ENCODE results near the gene CBX7.
A peak's percentile ranks its signal among the peaks of the same experiment; 100 is the strongest.
"Not testable (repeated sequence)": the region's sequence is repeated elsewhere in the genome, so short reads cannot be mapped to it uniquely, and the experiment has no call there.

CBX7 gene

DNA sequence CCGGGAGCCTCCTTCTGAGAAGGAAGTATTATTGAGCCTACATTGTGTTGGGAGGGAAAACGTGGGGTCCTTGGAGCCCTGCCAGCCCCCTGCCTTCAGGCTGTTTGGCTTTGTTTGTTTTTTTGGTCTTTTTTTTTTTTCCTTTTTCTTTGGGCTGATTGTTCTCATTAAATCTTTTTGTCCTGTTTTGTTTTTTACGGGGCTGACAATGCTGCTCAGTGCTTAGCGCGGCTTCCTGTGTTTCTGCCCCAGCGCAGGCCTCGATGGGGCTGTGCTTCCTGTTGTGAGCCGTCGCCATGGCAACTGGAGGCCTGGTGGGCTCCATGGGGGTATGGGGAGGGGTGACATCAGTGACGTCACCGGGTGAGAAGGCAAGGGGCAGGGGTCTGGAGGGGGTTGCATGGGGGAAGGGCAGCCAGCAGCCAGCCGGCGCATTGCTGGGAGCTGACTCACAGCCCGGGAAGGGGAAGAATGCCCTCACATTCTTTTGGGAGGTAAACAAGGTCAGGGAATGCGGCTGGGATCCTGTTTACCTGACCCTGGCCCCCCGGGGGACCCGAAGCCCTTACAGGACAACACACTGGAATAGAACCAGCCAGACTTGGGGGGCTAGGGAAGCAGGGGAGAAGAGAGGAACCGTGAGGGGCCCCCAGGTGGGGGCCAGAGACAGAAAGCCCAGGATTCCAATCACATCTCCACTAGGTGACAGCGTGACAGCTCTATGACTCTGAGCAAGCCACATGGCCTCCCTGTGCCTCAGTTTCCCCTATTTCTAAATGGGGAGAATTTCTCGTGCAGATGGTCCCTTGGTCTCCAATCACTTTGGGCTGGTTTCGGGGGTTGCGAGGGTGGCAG lies 22.2 kb upstream of the CBX7 start:
- peak; percentile 59 to 62 for DNase-seq (ENCODE audit: low read depth in 2 of 2)

DNA sequence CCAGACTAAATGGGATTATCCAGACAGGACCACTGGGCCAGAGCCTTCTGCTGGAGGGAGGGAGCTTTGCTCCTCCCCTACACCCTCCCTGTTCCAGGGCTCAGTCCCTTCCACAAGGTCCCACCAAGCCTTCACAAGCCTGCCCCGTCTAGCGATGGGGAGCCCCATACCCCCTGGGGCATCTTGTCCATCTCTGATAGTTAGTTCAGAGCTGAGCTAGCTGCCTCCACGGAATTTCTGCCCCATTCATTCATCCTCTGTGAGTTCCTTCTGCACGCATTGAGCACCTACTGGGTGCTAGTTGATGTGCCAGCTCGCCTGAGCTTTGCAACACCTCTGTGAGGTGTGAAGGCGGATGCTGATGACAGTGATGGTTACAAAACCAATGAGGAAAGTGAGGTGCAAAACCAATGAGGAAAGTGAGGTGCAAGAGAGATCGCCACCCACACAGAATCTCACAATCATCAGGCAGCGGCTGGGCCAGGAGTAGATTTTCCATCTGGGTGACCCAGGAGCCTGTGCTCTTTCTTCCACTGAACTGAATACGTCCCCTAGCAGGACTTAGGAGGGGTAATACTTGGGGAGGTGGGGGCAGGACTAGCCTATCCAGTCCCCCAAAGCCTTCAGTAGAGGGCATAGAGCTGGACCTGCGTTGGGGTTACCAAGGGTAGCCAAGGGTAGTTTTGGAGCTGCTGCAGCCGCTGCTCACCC lies 21.5 kb upstream of the CBX7 start:
- DNase-seq (ENCODE audit: low read depth in 2 of 2): peak in 1 of 2 donors; percentile 27

DNA sequence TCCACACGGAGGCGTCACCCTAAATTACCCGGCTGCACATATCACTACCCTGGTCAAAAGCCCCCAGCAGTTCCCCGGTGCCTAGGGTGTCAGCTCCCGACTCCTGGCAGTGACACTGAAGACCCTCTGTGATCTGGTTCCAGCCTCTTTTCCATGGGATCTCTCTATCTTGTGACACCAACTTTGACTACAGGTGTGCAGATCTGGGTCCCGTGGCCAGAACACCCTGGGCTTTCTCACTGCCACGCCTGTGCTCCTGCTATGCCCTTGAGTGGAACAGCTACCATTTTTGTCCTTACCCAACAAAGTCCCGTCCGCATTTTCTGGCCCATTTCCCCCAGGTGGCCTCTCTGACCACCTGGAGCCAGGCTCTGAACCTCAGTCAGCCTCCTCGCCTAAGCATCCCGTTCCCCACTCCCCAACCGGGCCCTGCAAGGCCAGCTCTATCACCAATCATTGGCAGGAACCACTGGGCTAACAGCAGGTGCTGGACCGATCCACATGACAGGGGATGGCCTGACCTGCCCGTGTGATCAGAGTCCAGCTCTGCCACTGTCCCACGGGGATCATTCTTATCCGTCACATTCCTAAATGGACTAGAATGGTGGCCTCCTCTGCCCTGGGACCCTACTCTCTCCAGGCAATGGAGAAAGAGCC lies 20.7 kb upstream of the CBX7 start:
- no peak for DNase-seq (ENCODE audit: low read depth in 2 of 2)

DNA sequence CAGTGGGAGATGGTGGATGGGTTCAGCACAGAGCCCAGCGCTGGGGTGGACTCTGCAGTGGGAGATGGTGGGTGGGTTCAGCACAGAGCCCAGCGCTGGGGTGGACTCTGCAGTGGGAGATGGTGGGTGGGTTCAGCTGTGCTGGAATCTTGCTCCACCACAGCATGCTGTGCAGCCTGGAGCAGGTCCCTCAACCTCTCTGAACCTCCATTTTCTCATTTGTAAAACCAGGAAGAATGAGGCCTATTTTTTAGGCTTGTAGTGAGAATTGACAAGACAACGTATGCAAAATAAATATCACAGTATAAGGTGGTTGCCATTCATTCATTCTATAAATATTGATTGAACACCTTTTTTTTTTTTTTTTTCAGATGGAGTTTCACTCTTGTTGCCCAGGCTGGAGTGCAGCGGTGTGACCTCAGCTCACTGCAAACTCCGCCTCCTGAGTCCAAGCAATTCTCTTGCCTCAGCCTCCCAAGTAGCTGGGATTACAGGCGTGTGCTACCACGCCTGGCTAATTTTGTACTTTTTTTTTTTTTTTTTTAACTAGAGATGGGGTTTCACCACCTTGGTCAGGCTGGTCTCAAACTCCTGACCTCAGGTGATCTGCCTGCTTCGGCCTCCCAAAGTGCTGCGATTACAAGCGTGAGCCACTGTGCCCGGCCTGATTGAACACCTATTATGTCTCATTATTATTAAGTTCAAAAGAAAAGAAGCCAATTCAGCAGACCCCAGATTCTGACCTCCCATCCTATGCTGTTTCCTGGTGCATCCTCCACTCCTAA lies 20.0 kb upstream of the CBX7 start:
- not testable (repeated sequence) for DNase-seq (ENCODE audit: low read depth in 2 of 2)

DNA sequence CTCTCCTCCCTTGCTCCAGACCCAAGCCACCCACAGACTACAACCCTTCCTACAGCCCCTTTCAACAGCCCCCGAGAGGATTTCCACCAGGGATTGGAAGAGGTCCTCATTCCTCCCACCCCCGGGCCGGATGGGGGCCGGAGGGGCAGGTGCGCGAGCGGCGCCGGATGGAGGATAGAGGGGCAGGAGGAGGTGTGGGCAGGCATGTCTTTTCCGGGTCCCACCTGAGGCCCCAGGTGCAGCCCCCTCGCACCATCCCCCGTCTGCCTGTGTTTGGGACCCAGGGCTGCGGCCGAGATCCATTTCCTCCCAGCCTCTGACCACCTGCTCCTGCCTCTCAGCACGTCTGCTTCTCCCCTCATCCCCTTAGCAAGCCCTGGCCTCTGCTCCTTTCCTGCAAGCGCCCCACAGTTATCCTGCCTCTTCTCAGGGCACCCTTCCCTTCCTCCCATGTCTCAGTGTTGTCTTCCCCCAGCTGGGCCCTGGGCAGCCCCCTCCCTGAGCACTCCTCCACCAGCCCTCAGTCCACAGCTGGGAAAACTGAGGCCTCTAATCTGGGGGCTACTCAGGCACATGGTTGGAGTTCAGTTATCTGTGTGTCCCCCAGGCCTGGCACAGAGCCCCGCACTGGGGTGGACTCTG lies 19.3 kb upstream of the CBX7 start:
- DNase-seq (ENCODE audit: low read depth in 2 of 2): no peak

DNA sequence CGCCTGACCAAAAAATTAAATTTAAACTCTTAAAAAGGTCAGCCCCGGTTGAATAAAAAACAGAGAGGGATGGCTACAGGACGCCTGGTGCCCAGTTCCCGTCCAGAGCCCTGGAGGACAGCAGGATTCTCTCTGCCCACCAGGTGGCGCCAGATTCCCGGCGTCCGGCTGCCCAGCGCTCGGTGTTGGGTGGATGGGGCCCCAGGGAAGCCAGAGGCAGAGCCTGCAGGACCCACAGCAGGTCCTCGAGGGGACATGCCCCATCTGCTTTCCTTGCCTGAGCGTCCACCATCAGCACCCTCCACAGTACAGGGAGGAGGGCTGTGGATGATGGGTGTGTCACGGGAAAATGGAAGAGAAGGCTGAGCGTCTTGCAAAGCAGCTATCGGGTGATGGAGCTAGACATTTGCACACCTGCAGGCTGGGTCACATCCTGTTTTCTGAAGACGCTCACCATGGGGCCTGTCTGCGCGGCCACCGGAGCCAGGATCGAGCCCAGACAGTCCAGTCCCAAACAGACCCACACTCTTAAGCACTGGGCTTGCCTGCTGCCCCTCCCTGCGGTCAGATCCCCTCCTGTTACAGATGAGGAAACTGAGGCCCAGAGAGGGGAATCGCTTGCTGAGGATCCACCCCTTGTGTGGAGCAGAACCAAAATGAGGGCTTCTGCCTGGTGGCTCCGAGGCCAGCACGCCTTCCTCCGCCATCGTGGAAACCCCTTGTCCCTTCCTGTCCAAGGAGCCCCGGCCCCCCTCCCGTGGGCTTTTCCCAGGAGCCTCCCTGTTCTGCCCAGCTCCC lies 18.5 kb upstream of the CBX7 start:
- peak; percentile 69 to 77 for DNase-seq (ENCODE audit: low read depth in 2 of 2)

DNA sequence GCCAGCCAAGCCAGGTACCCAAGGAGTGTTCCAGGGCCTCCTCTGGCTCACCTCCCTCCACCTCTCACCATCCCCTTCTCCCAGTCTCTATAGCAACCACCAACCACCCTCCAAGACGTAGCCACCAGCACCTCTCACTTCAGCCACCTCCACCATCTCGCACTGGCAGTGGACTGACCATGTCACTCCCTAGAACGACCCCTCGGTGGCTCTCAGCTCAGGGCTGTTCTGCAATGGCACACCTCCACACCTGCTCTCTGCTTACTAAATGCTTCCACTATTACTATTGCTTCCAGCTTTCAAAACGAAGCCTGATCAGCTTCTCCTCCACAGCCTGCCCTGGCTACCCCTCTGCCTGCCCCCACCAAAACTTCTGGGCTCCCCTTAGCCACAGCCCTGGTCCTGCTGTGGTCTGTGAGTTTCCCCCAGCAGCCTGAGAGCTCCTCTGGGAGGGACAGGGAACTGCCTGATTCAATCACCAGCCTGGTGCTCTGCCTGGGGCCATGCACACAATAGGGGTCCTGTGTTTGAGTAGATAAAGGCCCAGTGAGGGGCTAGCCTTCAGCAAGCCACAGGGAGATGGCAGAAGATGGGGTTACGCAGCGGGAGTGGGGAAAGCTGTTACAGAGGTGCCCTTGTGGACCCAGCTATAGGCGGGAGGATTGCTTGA lies 17.5 kb upstream of the CBX7 start:
- no peak for DNase-seq (ENCODE audit: low read depth in 2 of 2)

DNA sequence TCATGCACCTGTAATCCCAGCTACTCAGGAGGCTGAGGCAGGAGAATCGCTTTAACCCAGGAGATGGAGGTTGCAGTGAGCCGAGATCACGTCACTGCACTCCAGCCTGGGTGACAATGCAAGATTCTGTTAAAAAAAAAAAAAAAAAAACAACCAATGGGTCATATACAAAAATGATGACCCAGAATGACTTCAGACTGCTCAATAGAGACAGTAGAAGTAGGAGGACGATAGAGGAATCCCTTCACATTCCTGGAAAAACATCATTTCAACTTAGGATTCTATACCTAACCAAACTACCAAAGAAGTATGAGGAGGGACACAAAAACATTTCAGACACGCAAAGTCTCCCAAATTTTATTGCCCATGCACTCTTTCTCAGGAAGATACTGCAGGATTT lies 14.1 kb upstream of the CBX7 start:
- no peak for DNase-seq (ENCODE audit: low read depth in 2 of 2)

DNA sequence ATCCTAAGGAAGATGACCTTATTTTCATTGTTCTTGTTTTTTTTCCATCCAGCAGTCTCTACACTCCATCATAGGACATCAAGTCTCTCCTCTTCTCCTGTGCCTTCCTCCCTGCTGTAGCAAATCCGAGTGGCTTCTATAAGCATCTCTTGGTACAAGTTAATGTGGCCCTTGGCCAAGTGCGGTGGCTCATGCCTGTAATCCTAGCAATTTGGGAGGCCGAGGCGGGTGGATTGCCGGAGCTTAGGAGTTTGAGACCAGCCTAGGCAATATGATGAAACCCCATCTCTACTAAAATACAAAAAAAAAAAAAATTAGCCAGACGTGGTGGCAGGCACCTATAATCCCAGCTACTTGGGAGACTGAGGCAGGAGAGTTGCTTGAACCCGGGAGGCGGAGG lies 3.6 kb upstream of the CBX7 start:
- not testable (repeated sequence) for DNase-seq (ENCODE audit: low read depth in 2 of 2)

DNA sequence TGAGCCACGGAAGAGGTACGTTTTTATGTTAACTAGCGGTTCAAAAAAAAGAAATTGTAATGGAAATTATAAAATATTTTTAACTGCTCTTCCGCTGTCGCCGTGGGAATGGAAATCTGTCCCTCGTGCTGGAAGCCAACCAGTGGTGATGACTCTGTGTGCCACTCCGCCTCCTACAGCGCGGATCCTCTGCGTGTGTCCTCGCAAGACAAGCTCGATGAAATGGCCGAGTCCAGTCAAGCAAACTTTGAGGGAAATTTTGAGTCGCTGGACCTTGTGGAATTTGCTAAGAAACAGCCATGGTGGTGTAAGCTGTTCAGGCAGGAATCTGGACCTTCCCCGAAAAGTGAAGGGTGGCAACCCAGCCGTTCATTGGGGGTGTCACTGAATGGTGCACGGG lies 2.9 kb upstream of the CBX7 start:
- DNase-seq (ENCODE audit: low read depth in 2 of 2): no peak

DNA sequence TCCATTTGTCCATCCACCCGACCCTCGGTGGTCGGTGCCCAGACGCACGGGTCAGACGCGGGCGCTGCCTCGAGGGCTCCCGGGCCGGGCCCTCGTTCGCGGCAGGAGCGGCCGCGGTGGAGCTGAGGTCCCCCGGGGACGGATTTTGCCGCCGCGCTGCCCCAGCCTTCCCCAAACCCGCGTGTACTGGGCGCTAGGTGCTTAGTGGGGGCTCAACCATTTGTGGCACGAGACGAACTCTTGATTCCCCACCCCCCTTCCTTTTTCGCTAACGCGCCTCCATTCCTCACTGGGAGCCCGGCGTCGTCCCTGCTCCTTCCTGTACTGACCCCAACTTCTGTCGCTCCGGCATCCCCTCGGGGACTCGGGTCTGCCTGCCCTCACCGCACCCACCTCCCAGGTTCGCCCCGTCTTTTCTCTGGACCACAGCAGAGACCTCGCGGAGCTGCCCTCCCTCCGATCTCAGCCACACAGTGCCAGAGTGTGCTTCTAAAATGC lies 789 bp upstream of the CBX7 start:
- DNase-seq (ENCODE audit: low read depth in 2 of 2): no peak

DNA sequence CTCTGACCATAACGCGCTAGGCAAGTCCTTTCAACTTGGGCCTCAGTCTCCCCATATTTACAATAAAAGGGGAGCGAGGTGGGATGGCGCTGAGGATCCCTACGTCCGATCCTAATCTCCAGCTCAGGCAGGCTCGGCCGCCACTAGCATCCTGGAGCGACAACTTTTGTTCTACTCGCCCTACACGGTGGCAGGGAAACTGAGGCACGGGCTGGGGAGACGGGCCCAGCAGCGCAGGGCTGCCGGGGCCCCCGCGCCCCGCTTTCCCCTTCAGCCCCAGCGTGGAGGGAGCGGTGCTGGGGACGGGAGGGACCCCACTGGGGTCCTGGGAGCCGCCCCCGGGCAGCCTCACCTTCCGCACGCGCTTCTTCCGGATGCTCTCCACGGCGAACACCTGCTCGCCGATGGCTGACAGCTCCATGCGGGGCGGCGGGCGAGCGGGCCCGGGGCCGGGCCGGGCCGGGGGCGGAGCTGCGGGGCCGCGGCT lies 413 bp downstream of the CBX7 start:
- no peak for DNase-seq (ENCODE audit: low read depth in 2 of 2)

DNA sequence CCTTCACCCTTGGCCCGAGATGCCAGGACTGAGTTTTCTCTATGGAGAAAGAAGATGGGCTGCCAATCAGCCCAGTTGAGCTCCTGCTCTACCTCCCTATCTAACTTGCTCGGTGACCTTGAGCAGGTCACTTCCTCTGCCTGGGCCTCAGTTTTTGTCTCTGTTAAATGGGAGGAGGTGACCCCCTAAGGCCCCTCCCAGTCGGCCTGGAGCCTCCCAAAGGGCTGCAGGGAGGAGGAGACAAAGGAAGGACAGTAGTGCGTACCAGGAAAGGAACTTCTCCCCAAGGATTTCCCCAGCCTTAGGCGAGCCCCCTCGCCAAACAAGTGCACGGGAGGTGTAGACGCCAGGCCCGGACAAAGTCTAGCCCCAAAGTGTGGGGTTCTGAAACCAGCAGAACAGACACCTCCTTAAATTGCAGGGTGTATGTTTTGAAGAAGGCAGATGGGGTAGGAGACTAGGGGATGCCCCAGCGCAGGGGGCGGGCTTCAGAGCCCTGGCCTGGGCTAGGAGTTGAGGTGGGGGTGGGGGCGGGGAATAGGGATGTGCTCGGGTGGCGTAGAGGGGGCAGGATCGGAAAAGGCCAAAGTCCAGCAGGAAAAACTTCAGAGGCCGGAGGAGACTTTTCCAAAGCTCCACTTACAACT lies 1.0 kb downstream of the CBX7 start:
- DNase-seq (ENCODE audit: low read depth in 2 of 2): no peak

DNA sequence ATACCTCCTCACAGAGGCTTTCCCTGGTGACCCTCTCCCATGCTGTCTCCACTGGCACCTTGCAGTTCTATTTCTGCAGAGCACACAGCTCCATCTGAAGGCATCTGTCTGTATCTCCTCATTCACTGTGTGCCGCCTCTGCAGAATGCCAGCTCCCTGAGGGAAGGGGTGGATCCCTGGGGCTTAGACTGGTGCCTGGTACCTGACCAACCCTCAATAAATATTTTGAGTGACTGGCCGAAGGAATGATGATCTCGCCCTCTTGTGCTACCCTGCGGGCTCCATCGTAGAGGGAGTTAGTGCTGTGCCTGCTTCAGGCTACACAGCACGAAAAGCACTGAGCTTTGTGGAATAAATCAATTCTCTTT lies 1.6 kb downstream of the CBX7 start:
- no peak for DNase-seq (ENCODE audit: low read depth in 2 of 2)

DNA sequence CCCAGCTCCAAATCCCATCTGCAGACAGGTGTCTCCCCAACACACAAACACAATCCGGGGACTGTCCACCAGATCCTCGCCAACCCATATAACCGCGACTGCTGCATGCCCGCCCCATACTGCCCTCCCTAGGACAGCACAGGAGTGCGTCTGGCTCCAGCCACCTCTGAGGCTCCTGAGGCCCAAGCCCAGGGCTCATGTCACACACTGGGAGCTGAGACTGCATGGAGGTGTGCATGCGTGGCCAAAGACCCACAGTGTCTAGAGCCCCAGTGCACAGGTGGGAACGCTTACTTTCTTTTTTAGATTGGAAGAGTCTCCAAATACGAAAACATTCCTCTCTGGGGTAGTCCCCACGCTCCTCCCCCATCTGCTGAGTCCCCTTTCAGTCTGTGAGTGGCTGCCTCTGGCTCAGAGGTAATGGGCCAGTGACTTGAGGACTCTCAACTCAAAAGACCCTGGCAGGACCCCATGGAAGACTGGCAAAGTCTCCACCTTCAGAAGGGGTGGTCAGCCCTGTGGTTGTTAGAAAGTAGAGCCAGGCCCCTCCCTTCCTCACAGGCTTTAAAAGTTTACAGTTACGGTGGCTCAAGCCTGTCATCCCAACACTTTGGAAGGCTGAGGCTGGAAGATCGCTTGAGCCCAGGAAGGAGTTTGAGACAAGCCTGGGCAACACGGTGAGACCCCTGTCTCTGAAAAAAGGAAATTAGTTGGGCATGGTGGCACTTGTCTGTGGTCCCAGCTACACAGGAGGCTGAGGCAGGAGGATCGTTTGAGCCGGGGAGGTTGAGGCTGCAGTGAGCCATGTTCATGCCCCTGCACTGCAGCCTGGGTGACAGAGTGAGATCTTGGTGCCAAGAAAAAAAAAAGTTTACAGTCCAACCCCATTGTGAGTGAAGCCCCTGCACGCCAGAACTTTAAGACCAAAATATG lies 2.3 kb downstream of the CBX7 start:
- no peak for DNase-seq (ENCODE audit: low read depth in 2 of 2)

DNA sequence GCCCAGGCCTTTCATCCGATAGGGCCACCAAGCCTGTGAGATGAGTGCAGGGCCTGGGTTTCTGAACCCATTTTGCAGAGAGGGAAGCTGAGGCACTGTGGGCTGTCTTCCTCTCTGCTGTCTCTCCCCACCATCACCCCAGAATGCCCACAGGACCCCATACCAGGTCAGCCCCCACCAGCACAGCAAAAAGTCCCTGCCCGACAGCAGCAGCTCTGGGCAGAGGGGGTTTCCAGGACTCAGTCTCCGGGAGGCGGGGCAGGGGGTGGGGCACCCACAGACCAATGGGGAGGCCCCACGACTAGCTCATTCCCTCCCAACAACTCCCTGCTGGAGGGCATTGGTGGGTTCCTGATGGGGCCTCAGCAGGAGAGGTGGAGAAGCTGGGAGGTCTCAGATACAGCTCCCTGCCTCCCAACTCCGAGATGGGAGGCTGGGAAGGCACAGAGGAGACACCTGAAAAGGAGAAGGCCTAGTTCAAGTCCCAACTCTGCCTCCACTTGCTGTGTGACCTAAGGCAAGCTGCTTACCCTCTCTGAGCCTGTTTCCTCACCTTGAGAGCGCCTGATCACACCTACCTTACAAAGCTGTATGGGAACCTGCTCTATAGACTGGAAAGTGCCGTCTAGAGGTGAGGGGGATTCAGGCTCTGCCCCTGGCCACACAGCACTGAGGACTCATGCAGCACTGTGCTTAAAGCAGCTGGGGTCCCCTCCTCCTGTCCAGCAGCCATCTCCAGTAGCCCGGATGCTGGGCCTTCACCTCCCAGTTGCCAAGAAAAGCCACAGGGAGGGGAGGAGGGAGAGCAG lies 3.5 kb downstream of the CBX7 start:
- DNase-seq (ENCODE audit: low read depth in 2 of 2): peak in 1 of 2 donors; percentile 56

DNA sequence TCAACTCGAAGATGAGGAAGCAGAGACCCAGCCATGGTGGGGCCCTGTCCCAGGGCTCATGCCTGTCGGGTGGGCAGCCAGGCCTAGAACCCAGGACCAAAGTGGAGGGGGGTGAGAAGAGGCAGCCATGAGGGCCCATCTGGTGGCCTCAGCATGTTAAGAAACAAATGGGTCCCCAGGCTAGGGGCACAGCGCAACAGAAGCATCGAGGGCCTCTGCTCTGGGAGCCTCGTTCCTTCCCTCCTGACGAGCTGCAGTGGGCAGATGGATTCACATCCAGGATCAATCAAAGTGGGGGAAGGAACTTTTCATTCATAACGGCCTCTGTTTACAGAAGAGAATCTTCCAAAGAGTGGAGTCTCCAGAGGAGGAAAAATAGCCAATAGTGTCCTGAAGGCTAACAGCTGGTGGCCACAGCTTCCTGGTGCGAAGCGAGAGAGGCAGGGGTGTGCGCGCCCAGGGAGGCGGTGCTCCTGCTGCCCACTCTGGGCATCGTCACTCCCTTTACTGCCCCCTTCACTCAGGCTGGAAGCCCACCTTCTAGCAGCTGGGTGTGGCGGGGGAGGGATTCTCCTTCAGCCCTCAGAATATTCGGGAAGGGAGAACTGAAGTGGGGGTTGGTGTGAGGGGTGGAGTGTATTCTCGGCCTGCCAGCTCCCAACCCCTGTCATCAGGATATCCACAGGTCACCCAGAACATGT lies 4.3 kb downstream of the CBX7 start:
- DNase-seq (ENCODE audit: low read depth in 2 of 2): no peak
